H1 (cell line): ENCODE results near the gene RIBC2. TPM values are rescaled to one million over a fixed set of nuclear protein-coding genes. Genes with fewer than 3 reads are reported as not detected.

ENCODE experiments used
- HDAC2 ChIP-seq, 2 experiments: fragments of 300-600 bp in 1 of 2; sonication (generic) in 1 of 2; IDR thresholded peaks; 2 replicates each; pipeline ENCODE4 v1.6.1; 2011 to 2012; ENCODE audit warnings: low read depth in 2 of 2, low read length in 2 of 2, mild to moderate bottlenecking in 2 of 2, moderate library complexity in 2 of 2, borderline replicate concordance in 1 of 2, inconsistent platforms in 1 of 2
- YY1 ChIP-seq: IDR thresholded peaks from 2 replicates; pipeline ENCODE4 v1.6.1; 2011; ENCODE audit warnings: low read depth, mild to moderate bottlenecking, low read length
- polyA plus RNA-seq, 7 experiments: library from polyadenylated mRNA; depleted of rRNA in 3 of 7; stranded (reverse) in 5 of 7; unstranded in 2 of 7; fragments of >200 nt in 5 of 7; fragments of 200-250 nt in 2 of 7; gene quantifications; 1 replicate in 5 of 7; 2 replicates in 1 of 7; 4 replicates in 1 of 7; pipeline versions ENCODE4 v1.2.1 to v1.2.3, GENCODE V29; 2011 to 2013; ENCODE audit warnings: missing spikeins in 2 of 7, mixed read lengths in 2 of 7
- total RNA-seq: library from RNA; stranded (reverse); fragmentation: NEBNext Ultra II Directional; extraction: Animal tissue kit (Norgen Biotek cat#: 25700); gene quantifications from 2 replicates; pipeline ENCODE4 v1.2.1, GENCODE V29; 2021

RIBC2 gene
- total and polyA plus RNA-seq, 2 of the 8 experiments (the other 6 are each of a cell fraction or from before 2014, with no cell fraction given): 0.79 to 2.1 TPM

DNA sequence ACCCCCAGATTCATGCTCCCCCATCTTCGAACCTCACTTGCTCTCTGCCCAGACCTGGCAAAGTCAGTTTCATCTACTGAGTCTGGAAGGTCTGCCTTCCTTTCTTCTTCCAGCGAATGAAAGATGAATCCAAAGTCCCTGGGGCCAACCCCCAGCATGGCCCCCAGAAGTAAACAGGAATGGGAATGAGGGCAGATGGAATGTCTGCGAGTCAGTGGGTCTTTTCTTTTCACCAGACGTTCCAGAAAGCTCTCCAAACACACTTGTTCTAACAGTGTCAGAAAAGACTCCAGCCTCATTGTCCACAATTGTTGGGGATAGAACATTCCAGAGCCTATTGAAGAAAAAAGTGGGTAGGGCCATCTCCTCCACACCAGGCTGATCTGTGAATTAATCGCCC lies 28.6 kb downstream of the RIBC2 start (continued):
- TF ChIP-seq HDAC2 (IDR thresholded peaks at IDR 0.05; ENCODE audit: borderline replicate concordance in 1 of 2, low read depth in 2 of 2, low read length in 2 of 2) (no peak), YY1 (no peak)
